ENCODE measurements around the gene POLR2F. TPM values are rescaled to one million over a fixed set of nuclear protein-coding genes. Genes with fewer than 3 reads are reported as not detected.

POLR2F gene
- total RNA-seq, 1 experiment from 2014 or later, result 111 TPM

DNA sequence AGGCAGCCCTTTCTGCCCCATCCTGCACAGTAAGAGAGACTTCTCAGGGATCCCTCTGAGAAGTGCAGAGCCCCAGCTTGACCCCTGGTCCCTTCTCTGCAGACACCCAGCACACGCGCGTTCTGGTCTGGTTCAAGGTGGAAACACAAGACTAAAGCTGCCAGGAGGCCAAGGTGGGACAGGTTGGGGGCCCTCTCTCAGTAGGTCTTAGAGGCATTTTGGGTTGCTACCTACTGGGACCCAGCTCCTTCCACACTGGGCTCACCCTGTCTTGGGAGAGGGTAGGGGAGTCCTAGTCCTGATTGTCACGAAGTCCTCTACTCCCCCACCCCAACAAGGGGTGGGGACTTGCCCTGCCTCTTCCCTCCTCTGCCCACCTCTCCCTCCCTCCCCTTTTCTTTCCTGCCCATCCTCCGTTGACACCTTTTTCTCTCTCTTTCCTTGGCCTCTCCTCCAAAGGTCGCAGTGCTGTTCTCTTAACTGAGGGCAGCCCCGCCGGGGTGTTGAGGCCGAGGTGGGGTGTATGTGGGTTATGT, 31.6 kb downstream of the POLR2F start:
- CTCF ChIA-PET, result interaction anchor here (0.6 to 0.7 kb wide), 2 partner anchors 15 to 18 kb away, joined by 6 to 11 read pairs; no protein-coding TSS in a partner anchor
- Mint-ChIP-seq H3K27me3 (ENCODE audit: unreplicated experiment) (no peaks in the 10 kb centered on the region), H3K9me3 (ENCODE audit: low read depth, unreplicated experiment) (no peaks in the 10 kb centered on the region), H3K4me1 (ENCODE audit: low read depth, unreplicated experiment) (no peaks in the 10 kb centered on the region), H3K27ac (ENCODE audit: unreplicated experiment) (no peak overlapping the region), H3K4me3 (ENCODE audit: low read depth, unreplicated experiment) (no peak overlapping the region), H3K36me3 (ENCODE audit: insufficient read depth, unreplicated experiment) (no peaks in the 10 kb centered on the region)
- no peak for DNase-seq
- BruUV-seq (replicated peaks), result no TSS peak
- intact Hi-C loops (cut with micrococcal nuclease; ENCODE audit: unreplicated experiment), result no loop called here
- TF ChIP-seq, protein P1, sequence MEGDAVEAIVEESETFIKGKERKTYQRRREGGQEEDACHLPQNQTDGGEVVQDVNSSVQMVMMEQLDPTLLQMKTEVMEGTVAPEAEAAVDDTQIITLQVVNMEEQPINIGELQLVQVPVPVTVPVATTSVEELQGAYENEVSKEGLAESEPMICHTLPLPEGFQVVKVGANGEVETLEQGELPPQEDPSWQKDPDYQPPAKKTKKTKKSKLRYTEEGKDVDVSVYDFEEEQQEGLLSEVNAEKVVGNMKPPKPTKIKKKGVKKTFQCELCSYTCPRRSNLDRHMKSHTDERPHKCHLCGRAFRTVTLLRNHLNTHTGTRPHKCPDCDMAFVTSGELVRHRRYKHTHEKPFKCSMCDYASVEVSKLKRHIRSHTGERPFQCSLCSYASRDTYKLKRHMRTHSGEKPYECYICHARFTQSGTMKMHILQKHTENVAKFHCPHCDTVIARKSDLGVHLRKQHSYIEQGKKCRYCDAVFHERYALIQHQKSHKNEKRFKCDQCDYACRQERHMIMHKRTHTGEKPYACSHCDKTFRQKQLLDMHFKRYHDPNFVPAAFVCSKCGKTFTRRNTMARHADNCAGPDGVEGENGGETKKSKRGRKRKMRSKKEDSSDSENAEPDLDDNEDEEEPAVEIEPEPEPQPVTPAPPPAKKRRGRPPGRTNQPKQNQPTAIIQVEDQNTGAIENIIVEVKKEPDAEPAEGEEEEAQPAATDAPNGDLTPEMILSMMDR (IDR thresholded peaks at IDR 0.05; ENCODE audit: unreplicated experiment), result no peak

DNA sequence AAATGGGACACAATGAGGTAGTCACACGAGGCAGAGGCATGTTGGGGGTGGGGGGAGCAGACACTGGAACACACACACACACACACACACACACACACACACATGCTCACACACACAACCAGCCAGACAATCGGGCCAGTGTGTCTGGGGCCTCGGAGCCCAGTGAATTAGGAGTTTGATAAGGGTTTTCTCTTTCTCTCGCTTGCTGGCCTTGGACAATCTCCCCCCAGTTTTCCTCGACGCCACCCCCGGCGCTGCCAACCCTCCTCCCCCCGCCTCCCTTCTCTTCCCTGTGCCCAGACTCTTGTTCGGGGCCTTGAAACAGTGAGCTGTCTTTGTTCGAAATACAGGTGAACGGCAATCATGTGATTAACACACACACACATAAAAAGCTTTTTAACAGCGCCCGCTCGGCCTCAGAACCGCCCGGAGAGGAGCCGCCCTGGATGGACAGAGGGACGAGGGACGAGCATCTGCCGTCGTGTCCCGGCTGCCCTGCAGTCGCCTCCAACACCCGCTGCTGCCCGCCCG, 32.3 kb downstream of the POLR2F start:
- no TSS peak for BruUV-seq (replicated peaks)
- Mint-ChIP-seq H3K27ac (ENCODE audit: unreplicated experiment) (no peak overlapping the region), H3K4me1 (ENCODE audit: low read depth, unreplicated experiment) (no peaks in the 10 kb centered on the region), H3K27me3 (ENCODE audit: unreplicated experiment) (no peaks in the 10 kb centered on the region), H3K9me3 (ENCODE audit: low read depth, unreplicated experiment) (no peaks in the 10 kb centered on the region), H3K36me3 (ENCODE audit: insufficient read depth, unreplicated experiment) (no peaks in the 10 kb centered on the region), H3K4me3 (ENCODE audit: low read depth, unreplicated experiment) (no peak overlapping the region)
- TF ChIP-seq, protein P1 (IDR thresholded peaks at IDR 0.05; ENCODE audit: unreplicated experiment), result no peak
- CTCF ChIA-PET, result interaction anchor here (0.7 kb wide), 1 partner anchor 19 kb away, joined by 6 read pairs; no protein-coding TSS in a partner anchor
- DNase-seq, result no peak
- intact Hi-C loops (cut with micrococcal nuclease; ENCODE audit: unreplicated experiment), result no loop called here

DNA sequence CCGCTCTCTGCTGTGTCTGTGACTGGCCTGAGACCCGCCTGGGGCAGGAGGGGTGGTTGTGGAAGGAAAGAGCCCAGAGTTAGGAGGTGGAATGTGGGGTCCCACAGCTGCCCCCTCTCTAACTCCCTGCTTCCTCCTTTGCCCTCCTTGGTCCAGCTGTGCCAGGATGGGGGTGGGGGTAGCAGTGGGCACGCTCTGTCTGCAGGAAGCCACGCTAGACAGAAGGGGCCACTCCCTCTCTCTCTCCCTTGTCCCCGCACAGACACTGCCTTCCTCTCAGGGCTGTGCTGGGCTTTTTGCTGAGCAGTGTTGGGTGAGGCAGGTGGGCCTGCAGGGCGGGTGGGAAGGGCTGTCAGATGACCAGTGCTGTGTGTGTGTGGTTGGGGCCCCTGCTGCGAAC, 32.9 kb downstream of the POLR2F start:
- H3K4me3 Mint-ChIP-seq (ENCODE audit: low read depth, unreplicated experiment), result no peak overlapping the region
- no peaks in the 10 kb centered on the region for H3K9me3 Mint-ChIP-seq (ENCODE audit: low read depth, unreplicated experiment)
- CTCF ChIA-PET, result no interaction called here
- no peaks in the 10 kb centered on the region for H3K27me3 Mint-ChIP-seq (ENCODE audit: unreplicated experiment)
- H3K4me1 Mint-ChIP-seq (ENCODE audit: low read depth, unreplicated experiment), result no peaks in the 10 kb centered on the region
- intact Hi-C loops (cut with micrococcal nuclease; ENCODE audit: unreplicated experiment), result no loop called here
- no peaks in the 10 kb centered on the region for H3K36me3 Mint-ChIP-seq (ENCODE audit: insufficient read depth, unreplicated experiment)
- BruUV-seq (replicated peaks), result no TSS peak
- no peak overlapping the region for H3K27ac Mint-ChIP-seq (ENCODE audit: unreplicated experiment)
- DNase-seq, result no peak
- TF ChIP-seq, protein P1 (IDR thresholded peaks at IDR 0.05; ENCODE audit: unreplicated experiment), result no peak

DNA sequence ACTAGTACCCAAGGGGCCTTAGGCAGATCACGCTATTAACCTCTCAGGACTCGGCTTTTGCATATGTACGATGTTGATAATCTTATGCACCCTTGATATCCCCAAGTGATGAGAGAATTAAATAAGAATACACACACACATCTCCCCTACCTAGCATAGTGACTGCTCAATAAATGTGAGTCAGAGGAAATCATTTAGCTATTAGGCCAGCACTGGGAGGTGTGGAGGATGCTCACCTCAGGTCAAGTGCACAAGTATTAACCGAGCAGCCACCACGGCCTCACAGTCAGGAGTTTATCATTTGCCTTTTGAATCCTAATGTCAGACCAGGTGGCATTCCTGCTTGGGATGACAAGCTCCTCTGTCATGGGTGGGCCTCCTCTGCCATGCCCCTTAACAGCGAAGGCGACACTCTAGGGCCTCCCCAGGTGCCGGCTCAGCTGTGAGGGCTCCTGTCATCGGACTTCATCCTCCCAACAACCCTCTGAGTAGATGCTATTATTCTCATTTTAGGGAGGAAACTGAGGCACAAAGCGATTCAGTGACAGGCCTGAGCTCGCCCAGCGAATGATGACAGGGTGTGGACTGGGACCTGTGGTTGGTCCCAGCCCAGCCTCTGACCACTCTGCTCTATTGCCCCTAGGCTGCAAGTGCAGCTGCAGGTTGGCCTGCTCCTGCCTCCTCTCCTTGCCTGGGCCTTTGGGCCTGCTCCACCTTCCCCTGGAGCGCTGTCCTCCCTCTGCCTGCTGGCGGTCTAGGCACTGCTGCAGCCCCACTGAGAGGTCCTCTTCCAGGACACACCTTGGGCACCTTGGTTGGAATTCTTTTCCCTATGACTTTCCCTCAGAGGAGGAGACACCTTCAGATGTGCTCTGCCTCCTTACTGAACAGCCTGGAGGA, 35.9 kb downstream of the POLR2F start:
- TF ChIP-seq, protein P1 (IDR thresholded peaks at IDR 0.05; ENCODE audit: unreplicated experiment), result no peak
- CTCF ChIA-PET, result no interaction called here
- no TSS peak for BruUV-seq (replicated peaks)
- H3K36me3 Mint-ChIP-seq (ENCODE audit: insufficient read depth, unreplicated experiment), result no peaks in the 10 kb centered on the region
- H3K4me3 Mint-ChIP-seq (ENCODE audit: low read depth, unreplicated experiment), result no peak overlapping the region
- DNase-seq, result no peak
- no peaks in the 10 kb centered on the region for H3K9me3 Mint-ChIP-seq (ENCODE audit: low read depth, unreplicated experiment)
- no peak overlapping the region for H3K27ac Mint-ChIP-seq (ENCODE audit: unreplicated experiment)
- intact Hi-C loops (cut with micrococcal nuclease; ENCODE audit: unreplicated experiment), result no loop called here
- no peaks in the 10 kb centered on the region for H3K4me1 Mint-ChIP-seq (ENCODE audit: low read depth, unreplicated experiment)
- no peaks in the 10 kb centered on the region for H3K27me3 Mint-ChIP-seq (ENCODE audit: unreplicated experiment)
